HG03558 (cell line): Measurements from ENCODE around the gene RILP.

Source experiments
- ATAC-seq: cut with Tn5 transposase; IDR thresholded peaks from one replicate; pipeline ENCODE4 v1.9.1; 2021; ENCODE audit warnings: moderate number of reproducible peaks; ENCODE audit not compliant: unreplicated experiment; ENCODE audit errors: extremely low read depth

RILP gene

DNA sequence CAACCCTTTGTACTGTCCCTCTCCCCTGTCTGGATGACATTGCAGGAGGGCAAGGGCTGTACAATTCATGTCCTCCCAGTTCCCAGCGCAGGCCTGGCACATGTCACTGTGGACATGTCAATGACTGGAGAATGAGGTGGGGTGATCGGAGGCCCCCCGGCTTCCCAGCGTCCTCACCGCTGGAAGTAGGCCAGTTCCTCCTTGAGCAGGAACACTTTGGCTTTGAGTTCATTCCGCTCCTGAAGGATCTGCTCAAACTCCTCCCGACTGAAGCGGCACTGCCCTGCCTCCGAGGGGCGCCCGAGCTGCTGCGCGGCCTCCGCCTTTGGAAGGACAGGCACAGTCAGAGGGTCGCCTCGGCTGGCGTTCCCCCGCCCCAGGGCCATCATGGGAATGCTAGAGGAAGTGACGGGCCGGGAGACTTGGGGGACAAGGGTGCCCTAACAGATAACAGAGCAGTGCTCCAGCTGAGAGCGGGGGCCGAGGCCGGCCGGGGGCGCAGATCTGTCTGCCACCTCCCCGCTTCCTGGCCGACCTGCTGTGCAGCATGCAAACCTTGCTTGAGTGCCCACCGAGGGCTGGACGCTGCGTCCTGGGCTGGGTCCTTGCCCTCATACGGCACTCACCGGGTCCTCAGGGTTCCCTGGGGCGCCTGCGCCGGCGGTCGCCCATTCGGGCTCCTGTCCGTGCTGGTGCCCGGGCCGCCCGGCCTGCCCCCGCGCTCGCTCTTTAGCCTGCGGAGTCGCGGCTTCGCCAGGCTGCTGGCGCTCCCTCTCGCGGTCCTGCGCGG is 1.3 kb downstream of the RILP start:
- no peak for ATAC-seq

DNA sequence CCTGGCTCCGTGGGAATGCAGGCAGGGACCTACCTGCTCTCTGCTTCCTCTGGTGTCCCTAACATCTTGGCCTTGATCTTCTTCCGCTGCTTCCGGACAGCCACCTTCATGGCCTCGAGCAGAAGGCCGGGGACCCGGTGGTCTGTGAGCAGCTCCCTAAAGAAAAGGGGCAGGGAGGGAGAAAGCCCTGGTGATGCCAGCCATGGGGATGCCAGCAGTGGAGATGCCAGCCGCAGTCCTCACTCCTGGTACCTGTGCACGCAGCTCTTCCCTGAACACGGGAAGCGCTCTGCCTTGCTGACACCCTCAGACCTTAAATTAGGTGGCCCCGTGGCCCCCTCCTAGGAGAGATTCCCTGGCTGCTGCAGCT is 1.9 kb downstream of the RILP start:
- no peak for ATAC-seq

GRCh38 chr17:1646199-1646875 is 3.3 kb downstream of the RILP start:
- ATAC-seq, result no peak

DNA sequence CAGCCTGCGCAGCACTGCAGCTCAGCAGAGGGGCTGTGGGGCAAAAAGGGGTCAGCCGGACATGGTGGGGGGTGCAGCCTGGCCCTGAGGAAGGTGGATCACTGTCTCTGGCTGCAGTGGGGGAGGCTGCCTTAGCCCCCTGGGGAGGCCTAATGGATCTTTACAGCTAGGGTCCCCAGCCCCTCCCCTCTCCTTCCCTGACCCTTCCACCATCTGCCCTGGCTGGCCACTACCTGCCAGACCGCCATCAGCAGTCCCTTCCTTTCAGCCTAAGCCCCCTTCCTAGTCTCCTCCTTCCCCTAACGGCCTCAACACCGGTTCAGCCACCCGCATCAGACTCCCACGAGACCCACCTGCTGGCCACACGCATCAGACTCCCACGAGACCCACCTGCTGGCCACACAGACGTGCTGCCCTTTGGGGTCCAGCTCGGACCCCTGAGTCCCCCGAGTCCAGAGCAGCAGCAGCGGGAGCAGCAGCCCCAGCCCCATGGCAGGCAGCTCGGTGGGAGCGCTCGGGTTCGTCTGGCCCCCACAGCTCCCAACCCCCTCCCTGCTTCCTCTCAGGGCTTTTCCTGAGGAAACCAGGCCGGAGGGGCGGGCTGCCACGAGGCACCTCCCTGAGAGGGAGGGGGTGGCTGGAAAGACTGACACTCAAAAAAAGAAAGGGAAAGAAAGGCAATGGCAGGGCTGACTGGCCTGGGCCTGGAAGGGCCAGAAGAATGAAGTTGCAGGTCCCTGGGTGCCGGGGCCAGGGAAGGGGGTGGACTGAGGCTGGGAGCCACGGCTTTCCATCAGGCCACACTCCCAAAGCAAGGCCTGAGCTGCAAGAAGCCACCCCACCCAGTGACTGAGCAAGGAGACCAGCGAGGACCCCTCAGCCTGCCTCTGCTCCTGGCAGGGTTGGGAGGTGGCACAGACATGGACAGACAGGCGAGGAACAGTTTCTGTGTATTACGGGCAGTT is 4.2 kb downstream of the RILP start, which contains the start of gene SCARF1:
SCARF1 (minus strand) TSS at position 526 of the 965 bp plus-strand sequence; CDS start at position 491, 35 bp downstream.
- ATAC-seq, result no peak

GRCh38 chr17:1644493-1645206 is 5.0 kb downstream of the RILP start:
- no peak for ATAC-seq

GRCh38 chr17:1643999-1644492 is 5.6 kb downstream of the RILP start:
- no peak for ATAC-seq

DNA sequence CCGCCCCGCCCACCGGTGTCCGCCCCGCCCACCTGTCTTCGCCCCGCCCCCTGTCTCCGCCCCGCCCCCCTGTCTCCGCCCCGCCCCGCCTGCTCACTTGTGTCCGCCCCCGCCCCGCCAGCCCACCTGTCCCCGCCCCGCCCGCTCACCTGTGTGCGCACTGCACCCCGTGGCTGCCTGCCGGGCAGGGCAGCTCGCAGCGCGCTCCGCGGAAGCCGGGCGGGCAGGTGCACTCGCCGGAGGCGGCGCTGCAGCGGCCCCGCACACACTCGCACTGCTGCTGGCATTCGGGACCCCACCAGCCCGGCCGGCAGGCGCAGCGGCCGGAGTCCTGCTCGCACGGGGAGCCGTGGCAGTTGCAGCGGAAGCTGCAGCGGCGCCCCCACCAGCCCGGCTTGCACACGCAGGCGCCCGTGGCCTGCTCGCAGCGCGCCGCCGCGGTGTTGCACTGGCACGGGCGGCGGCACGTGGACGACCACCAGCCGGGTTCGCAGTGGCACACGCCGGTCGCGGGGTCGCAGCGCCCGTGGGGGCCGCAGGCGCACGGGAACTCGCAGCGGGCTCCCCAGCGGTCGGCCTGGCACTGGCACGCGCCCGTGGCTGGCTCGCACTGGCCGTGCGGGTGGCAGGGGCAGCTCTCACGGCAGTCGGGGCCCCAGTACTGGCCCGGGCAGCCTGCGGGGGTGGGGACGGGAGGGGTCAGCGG is 6.2 kb downstream of the RILP start:
- ATAC-seq, result no peak

DNA sequence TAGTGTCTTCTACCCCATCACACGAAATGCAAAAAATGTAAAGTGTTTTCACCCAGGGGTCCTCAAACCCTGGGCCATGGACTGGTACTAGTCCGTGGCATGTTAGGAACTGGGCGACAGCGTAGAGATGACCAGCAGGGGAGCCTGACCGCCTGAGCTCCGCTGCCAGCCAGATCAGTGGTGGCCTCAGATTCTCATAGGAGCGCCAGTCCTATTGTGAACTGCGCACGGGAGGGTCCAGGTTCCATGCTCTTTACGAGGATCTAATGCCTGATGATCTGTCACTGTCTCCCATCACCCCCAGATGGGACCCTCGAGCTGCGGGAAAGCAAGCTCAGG is 8.6 kb downstream of the RILP start:
- no peak for ATAC-seq

GRCh38 chr17:1640329-1641064 is 9.2 kb downstream of the RILP start:
- ATAC-seq, result no peak

GRCh38 chr17:1639549-1640180 is 10.0 kb downstream of the RILP start:
- ATAC-seq, result no peak

- ATAC-seq, result no peak
These were observed 10.9 kb downstream of the RILP start for GRCh38 chr17:1638624-1639300.

- ATAC-seq, result no peak
These were observed 11.5 kb downstream of the RILP start for GRCh38 chr17:1638171-1638590.

GRCh38 chr17:1636732-1637285 is 12.9 kb downstream of the RILP start:
- ATAC-seq, result no peak

- ATAC-seq, result no peak
These were observed 13.8 kb downstream of the RILP start for GRCh38 chr17:1635675-1636465.

DNA sequence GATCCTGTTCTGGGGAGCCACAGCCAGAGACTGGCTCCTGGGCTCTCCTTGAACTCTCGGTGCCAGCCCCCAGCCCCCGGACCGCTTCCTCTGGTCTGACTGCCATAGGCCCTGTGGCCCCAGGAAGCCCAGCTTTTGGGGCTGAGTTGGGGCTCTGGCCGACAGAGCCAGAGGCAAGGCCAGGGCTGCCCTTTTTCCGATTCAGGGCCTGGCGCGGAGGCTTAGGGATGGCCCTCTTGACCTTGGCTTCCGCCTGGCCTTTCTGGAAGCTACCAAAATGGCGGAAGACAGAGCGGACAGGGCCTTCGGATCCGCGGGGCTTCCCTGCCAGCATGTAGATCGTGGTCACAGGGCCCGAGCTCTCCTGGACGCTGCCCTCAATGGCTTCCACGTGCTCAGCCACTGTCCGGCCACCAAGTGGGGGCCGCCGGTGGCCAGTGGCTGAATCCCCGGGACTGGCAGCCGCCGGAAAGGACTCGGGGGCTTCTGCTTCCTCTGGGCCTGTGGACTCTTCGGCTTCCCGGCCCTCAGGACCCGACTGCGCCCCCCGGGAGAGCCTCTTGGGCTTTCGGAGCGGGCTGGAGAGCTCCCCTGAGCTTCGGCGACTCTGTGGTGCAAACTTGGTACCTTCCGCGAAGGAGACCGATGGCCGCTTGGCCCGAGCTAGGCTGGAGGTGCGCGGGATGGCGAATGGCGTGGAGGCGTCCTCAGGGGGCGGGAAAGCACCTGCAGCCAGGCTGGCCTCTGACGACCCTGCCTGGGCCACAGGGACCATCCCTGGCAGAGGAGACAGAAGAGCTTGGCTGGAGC is 14.6 kb downstream of the RILP start:
- no peak for ATAC-seq

- no peak for ATAC-seq
These were observed 19.0 kb downstream of the RILP start for GRCh38 chr17:1630662-1631061.
